IMR-90 (cell line): Measurements from ENCODE around the gene MB. TPM values are rescaled to one million over a fixed set of nuclear protein-coding genes. Genes with fewer than 3 reads are reported as not detected.

Experiments used
- ATAC-seq: fragments of 200-7000 bp; cut with Tn5 transposase; 2 replicates; pipeline ENCODE4 v1.9.1; 2020; ENCODE audit warnings: low read depth, mild to moderate bottlenecking, moderate library complexity
- BruUV-seq: library from RNA; stranded (reverse); fragments of 400-500 nt; replicated peaks from 2 replicates; lab custom pipeline; 2021; lab: Mats Ljungman, UMichigan
- CTCF ChIA-PET: fragments of 300-600 bp; formaldehyde crosslinking; extraction: SDS; loops from one replicate; lab custom pipeline; 2021; ENCODE audit warnings: antibody characterized with exemption; lab: Yijun Ruan, JAX
- POLR2A ChIA-PET: fragments of 300-600 bp; sonication (Branson Sonifier 250); formaldehyde crosslinking; loops from one replicate; lab custom pipeline; 2022; ENCODE audit warnings: antibody characterized with exemption; ENCODE audit not compliant: unreplicated experiment; lab: Charles Lee
- DNase-seq: peaks from one replicate; pipeline ENCODE4 v3.0.0; 2013
- H2AFZ ChIP-seq: replicated peaks from 2 replicates; pipeline ENCODE3; 2013; ENCODE audit warnings: low read length, mild to moderate bottlenecking; ENCODE audit not compliant: poor library complexity
- H2AK5ac ChIP-seq: 2 replicates; pipeline ENCODE4 v1.6.1; 2013; ENCODE audit warnings: low read depth, low read length, inconsistent platforms
- H2AK9ac ChIP-seq: replicated peaks from 2 replicates; pipeline ENCODE3; 2013; ENCODE audit warnings: mild to moderate bottlenecking, low read depth, low read length, moderate library complexity; ENCODE audit not compliant: poor library complexity
- H2BK120ac ChIP-seq: 2 replicates; pipeline ENCODE4 v1.6.1; 2013; ENCODE audit warnings: low read depth, low read length, inconsistent platforms
- H2BK15ac ChIP-seq: 3 replicates; pipeline ENCODE4 v1.6.1; 2013; ENCODE audit warnings: low read depth, low read length, inconsistent platforms
- H2BK20ac ChIP-seq: 2 replicates; pipeline ENCODE4 v1.6.1; 2013; ENCODE audit warnings: low read depth, mild to moderate bottlenecking, inconsistent platforms, low read length, moderate library complexity
- H2BK5ac ChIP-seq: 2 replicates; pipeline ENCODE4 v1.6.1; 2013; ENCODE audit warnings: mild to moderate bottlenecking, low read depth, low read length, inconsistent platforms; ENCODE audit not compliant: poor library complexity, severe bottlenecking
- H3K14ac ChIP-seq: replicated peaks from 2 replicates; pipeline ENCODE4 v1.6.1; 2013; ENCODE audit warnings: low read depth, low read length, inconsistent platforms
- H3K18ac ChIP-seq: 2 replicates; pipeline ENCODE4 v1.6.1; 2013; ENCODE audit warnings: low read depth, low read length, control low read depth
- H3K23ac ChIP-seq: 2 replicates; pipeline ENCODE4 v1.6.1; 2013; ENCODE audit warnings: low read depth, low read length, inconsistent platforms
- H3K27ac ChIP-seq: 2 replicates; pipeline ENCODE4 v1.5.1; 2013; ENCODE audit warnings: mild to moderate bottlenecking, control low read depth, low read length; ENCODE audit not compliant: insufficient read depth
- H3K27me3 ChIP-seq: 2 replicates; pipeline ENCODE4 v1.6.1; 2013; ENCODE audit warnings: low read length; ENCODE audit not compliant: control insufficient read depth, insufficient read depth
- H3K36me3 ChIP-seq: 2 replicates; pipeline ENCODE4 v1.6.1; 2013; ENCODE audit warnings: low read length, mixed read lengths; ENCODE audit not compliant: control insufficient read depth, insufficient read depth
- H3K4ac ChIP-seq: 2 replicates; pipeline ENCODE4 v1.6.1; 2013; ENCODE audit warnings: low read depth, low read length, inconsistent platforms
- H3K4me1 ChIP-seq: 2 replicates; pipeline ENCODE4 v1.6.1; 2013; ENCODE audit warnings: low read length, mixed read lengths; ENCODE audit not compliant: control insufficient read depth, insufficient read depth
- H3K4me2 ChIP-seq: 2 replicates; pipeline ENCODE4 v1.6.1; 2013; ENCODE audit warnings: low read depth, mild to moderate bottlenecking, control low read depth, low read length, moderate library complexity
- H3K4me3 ChIP-seq: 2 replicates; pipeline ENCODE4 v1.5.1; 2013; ENCODE audit warnings: low read depth, mild to moderate bottlenecking, control low read depth, low read length, moderate library complexity; ENCODE audit not compliant: insufficient read depth
- H3K56ac ChIP-seq: 2 replicates; pipeline ENCODE4 v1.6.1; 2013; ENCODE audit warnings: low read length, inconsistent platforms; ENCODE audit not compliant: insufficient read depth; ENCODE audit errors: extremely low read depth
- H3K79me1 ChIP-seq, 2 experiments: 2 replicates each; pipeline ENCODE4 v1.6.1; 2013; ENCODE audit warnings: low read length in 2 of 2, inconsistent platforms in 1 of 2, low read depth in 1 of 2
- H3K9ac ChIP-seq: 2 replicates; pipeline ENCODE4 v1.6.1; 2013; ENCODE audit warnings: low read depth, low read length, control low read depth
- H3K9me1 ChIP-seq: 2 replicates; pipeline ENCODE4 v1.6.1; 2013; ENCODE audit warnings: low read length, inconsistent platforms; ENCODE audit not compliant: insufficient read depth
- H3K9me3 ChIP-seq: 2 replicates; pipeline ENCODE4 v1.6.1; 2013; ENCODE audit warnings: low read length; ENCODE audit not compliant: control insufficient read depth, insufficient read depth
- H4K20me1 ChIP-seq: 2 replicates; pipeline ENCODE4 v1.6.1; 2013; ENCODE audit warnings: low read length, inconsistent platforms; ENCODE audit not compliant: insufficient read depth
- H4K5ac ChIP-seq: 2 replicates; pipeline ENCODE4 v1.6.1; 2013; ENCODE audit warnings: mild to moderate bottlenecking, low read depth, low read length, control low read depth
- H4K8ac ChIP-seq, 2 experiments: 2 replicates each; pipeline ENCODE4 v1.6.1; 2013; ENCODE audit warnings: low read depth in 2 of 2, low read length in 2 of 2, control low read depth in 1 of 2, inconsistent platforms in 1 of 2
- H4K91ac ChIP-seq: 2 replicates; pipeline ENCODE4 v1.6.1; 2013; ENCODE audit warnings: low read depth, low read length, inconsistent platforms; ENCODE audit not compliant: insufficient read depth
- CEBPB ChIP-seq: IDR thresholded peaks from 2 replicates; pipeline ENCODE4 v1.6.1; 2012; ENCODE audit warnings: low read depth, low read length, improper control_type of control experiment
- FOS ChIP-seq: fragments of 150-350 bp; IDR thresholded peaks from 2 replicates; pipeline ENCODE4 v1.6.1; 2016; ENCODE audit warnings: low read depth, low read length
- MAFK ChIP-seq: IDR thresholded peaks from 2 replicates; pipeline ENCODE4 v1.6.1; 2012; ENCODE audit warnings: low read depth, low read length, improper control_type of control experiment
- MAZ ChIP-seq: IDR thresholded peaks from 2 replicates; pipeline ENCODE4 v1.6.1; 2012; ENCODE audit warnings: low read depth, mild to moderate bottlenecking, low read length, improper control_type of control experiment, moderate library complexity, borderline replicate concordance
- MXI1 ChIP-seq: IDR thresholded peaks from 2 replicates; pipeline ENCODE4 v1.6.1; 2012; ENCODE audit warnings: low read depth, mild to moderate bottlenecking, low read length, moderate library complexity, borderline replicate concordance
- NFE2L2 ChIP-seq: fragments of 150-350 bp; IDR thresholded peaks from 2 replicates; pipeline ENCODE4 v1.6.1; 2016; ENCODE audit warnings: low read depth, mild to moderate bottlenecking, low read length
- RCOR1 ChIP-seq: IDR thresholded peaks from 2 replicates; pipeline ENCODE4 v1.6.1; 2012; ENCODE audit warnings: mild to moderate bottlenecking, low read length, improper control_type of control experiment; ENCODE audit not compliant: insufficient replicate concordance
- RFX5 ChIP-seq: IDR thresholded peaks from 2 replicates; pipeline ENCODE4 v1.8.0; 2012; ENCODE audit warnings: low read depth, mild to moderate bottlenecking, low read length, moderate library complexity
- USF2 ChIP-seq: fragments of 150-350 bp; IDR thresholded peaks from 2 replicates; pipeline ENCODE4 v1.6.1; 2017; ENCODE audit warnings: mild to moderate bottlenecking, antibody characterized with exemption, low read length, low read depth
- WGBS, 2 experiments: methylation state at CpG; one replicate each; pipeline versions ENCODE4 v1.1.5 to v1.1.7; 2013; ENCODE audit warnings: missing lambda C conversion rate in 2 of 2; ENCODE audit not compliant: insufficient read length in 1 of 2; ENCODE audit errors: extremely low coverage in 2 of 2; 5-methylcytosine and 5-hydroxymethylcytosine counted together
- dilution Hi-C: fragments of 300-500 bp; cut with HindIII; formaldehyde crosslinking; loops from one replicate; pipeline ENCODE4 v1.14.3; 2018; ENCODE audit warnings: low sequenced_read_pairs; ENCODE audit not compliant: unreplicated experiment
- in situ Hi-C: fragments of 300-500 bp; cut with MboI; formaldehyde crosslinking; loops from 3 replicates; pipeline ENCODE4 v1.14.3; 2019; ENCODE audit warnings: low sequenced_read_pairs, inconsistent platforms, mixed read lengths
- intact Hi-C: fragments of 100-400 bp; cut with micrococcal nuclease; formaldehyde crosslinking; loops from 2 replicates; pipeline ENCODE4 v1.10.0; 2022
- polyA plus RNA-seq, 3 experiments: library from polyadenylated mRNA; depleted of rRNA; stranded (reverse); fragments of >200 nt; gene quantifications; 2 replicates each; pipeline ENCODE4 v1.2.3, GENCODE V29; 2012; ENCODE audit warnings: low replicate concordance in 1 of 3
- total RNA-seq: library from RNA; depleted of rRNA; stranded (reverse); fragments of >200 nt; gene quantifications from 2 replicates; pipeline ENCODE4 v1.2.3, GENCODE V29; 2012

MB gene
- total and polyA plus RNA-seq, 2 of the 4 experiments (the other 2 are of a cell fraction), result not detected

- no peak overlapping the region for H2AFZ ChIP-seq
- H3K9me1 ChIP-seq, result peaks cover 24% of the 10 kb centered on the region
- 0 out of 2 replicates have a peak overlapping the region, but pooled peaks have one; percentile 0 for H2BK20ac ChIP-seq
- no peak for ATAC-seq
- H3K4me2 ChIP-seq, result no peak overlapping the region
- H3K9me3 ChIP-seq, result no peaks in the 10 kb centered on the region
- peaks cover 0 to under 1% of the 10 kb centered on the region in 2 experiments; a peak in 1 of 4 replicates for H3K79me1 ChIP-seq
- BruUV-seq, result no TSS peak
- H3K36me3 ChIP-seq, result no peaks in the 10 kb centered on the region
- peak overlapping the region; percentile 26; the same call in 1 of the 2 replicates for H3K14ac ChIP-seq
- H3K4me3 ChIP-seq, result no peak overlapping the region
- whole genome bisulfite sequencing, 2 experiments, result 90% methylated on average over 2 of the region's 5 CpGs; no CpG with 5 or more reads in 1 of the 2 experiments
- no peak overlapping the region for H2BK120ac ChIP-seq
- no peak for TF ChIP-seq RFX5
- TF ChIP-seq FOS, result no peak
- TF ChIP-seq NFE2L2, result no peak
- TF ChIP-seq MXI1, result no peak
- no peak for TF ChIP-seq RCOR1
- TF ChIP-seq USF2, result no peak
- TF ChIP-seq CEBPB, result no peak
- no peak for TF ChIP-seq MAFK
- no peak for TF ChIP-seq MAZ
- ChIA-PET CTCF (no interaction called here), POLR2A (no interaction called here)
- H3K27ac ChIP-seq, result no peak overlapping the region
- 0 out of 3 replicates have a peak overlapping the region, but pooled peaks have one; percentile 17 for H2BK15ac ChIP-seq
- no peak overlapping the region for H3K23ac ChIP-seq
- H4K5ac ChIP-seq, result no peak overlapping the region
- no peak overlapping the region for H2AK9ac ChIP-seq
- no peak for DNase-seq
- H3K56ac ChIP-seq, result no peak overlapping the region
- H3K27me3 ChIP-seq, result no peaks in the 10 kb centered on the region
- no peak overlapping the region for H4K91ac ChIP-seq
- in situ Hi-C loops (loop anchor here (10.0 kb wide), 1 partner anchor 201 kb away; no protein-coding TSS in a partner anchor), intact Hi-C loops (no loop called here), dilution Hi-C loops (no loop called here)
- H3K4me1 ChIP-seq, result peaks cover 18% of the 10 kb centered on the region
- no peak overlapping the region for H3K9ac ChIP-seq
- H2AK5ac ChIP-seq, result peak overlapping the region; percentile 42; the same call in 1 of the 2 replicates
- H4K20me1 ChIP-seq, result no peaks in the 10 kb centered on the region
- no peak overlapping the region for H2BK5ac ChIP-seq
- peak overlapping the region; percentile 15; the same call in 1 of the 2 replicates for H3K4ac ChIP-seq
- no peak overlapping the region for H3K18ac ChIP-seq
- no peak overlapping the region for H4K8ac ChIP-seq
These were observed 16.9 kb upstream of the MB start for GRCh38 chr22:35634015-35634414.
